HepG2 (cell line): ENCODE data around the gene HINT2. TPM values are rescaled to one million over a fixed set of nuclear protein-coding genes. Genes with fewer than 3 reads are reported as not detected.

Source experiments
- ETS1 ChIP-seq: sonication (generic); formaldehyde crosslinking; IDR thresholded peaks from 2 replicates; pipeline ENCODE4 v1.4.0; 2020; ENCODE audit warnings: missing genetic modification reagents
- HNF1A ChIP-seq, 2 experiments: sonication (generic) in 1 of 2; formaldehyde crosslinking in 1 of 2; IDR thresholded peaks; 2 replicates each; pipeline versions ENCODE4 v1.4.0 to v1.6.1; 2016 to 2020; ENCODE audit warnings: borderline replicate concordance in 1 of 2, low read depth in 1 of 2, mild to moderate bottlenecking in 1 of 2, missing genetic modification reagents in 1 of 2
- HNRNPH1 ChIP-seq: fragments of 200-400 bp; formaldehyde crosslinking; optimal IDR thresholded peaks from 2 replicates; pipeline ENCODE3; 2017; ENCODE audit warnings: mild to moderate bottlenecking, low read depth, low read length
- LBX2 ChIP-seq: sonication (generic); formaldehyde crosslinking; IDR thresholded peaks from 2 replicates; pipeline ENCODE4 v1.5.0; 2020; ENCODE audit warnings: missing genetic modification reagents, mild to moderate bottlenecking, borderline replicate concordance
- MAX ChIP-seq: IDR thresholded peaks from 2 replicates; pipeline ENCODE4 v1.6.1; 2012; ENCODE audit warnings: inconsistent platforms
- PHF5A ChIP-seq: IDR thresholded peaks from one replicate; pipeline ENCODE4 v1.6.1; 2018; ENCODE audit warnings: low read depth, missing genetic modification reagents; ENCODE audit not compliant: unreplicated experiment
- SOX13 ChIP-seq, 3 experiments: fragments of 450-650 bp in 1 of 3; sonication (generic) in 1 of 3; formaldehyde crosslinking in 1 of 3; IDR thresholded peaks in 2 of 3; conservative IDR thresholded peaks in 1 of 3; 2 replicates each; pipeline versions ENCODE4 v1.5.0 to v1.6.1; 2016 to 2020; ENCODE audit warnings: antibody characterized with exemption in 1 of 3, mild to moderate bottlenecking in 1 of 3, missing compliant biosample characterization in 1 of 3, missing genetic modification reagents in 1 of 3, moderate library complexity in 1 of 3
- ZNF343 ChIP-seq: sonication (generic); formaldehyde crosslinking; IDR thresholded peaks from 2 replicates; pipeline ENCODE4 v1.4.0; 2020; ENCODE audit warnings: mild to moderate bottlenecking, missing genetic modification reagents
- ZXDC ChIP-seq: sonication (generic); formaldehyde crosslinking; IDR thresholded peaks from 2 replicates; pipeline ENCODE4 v1.5.0; 2020; ENCODE audit warnings: mild to moderate bottlenecking, missing genetic modification reagents
- polyA plus RNA-seq, 8 experiments: library from polyadenylated mRNA; depleted of rRNA in 3 of 8; stranded (reverse) in 7 of 8; unstranded in 1 of 8; fragments of >200 nt; fragmentation: Illumina TruSeq in 4 of 8; extraction: Trizol in 4 of 8; gene quantifications; 2 replicates each; pipeline versions ENCODE4 v1.2.1 to v1.2.3, GENCODE V29; 2011 to 2016; ENCODE audit warnings: low read depth in 4 of 8, missing spikeins in 1 of 8, mixed read lengths in 1 of 8; ENCODE audit not compliant: insufficient read depth in 1 of 8
- total RNA-seq, 5 experiments: library from RNA; depleted of rRNA; stranded (reverse); fragments of >200 nt; fragmentation: Illumina TruSeq; extraction: Trizol; gene quantifications; 2 replicates each; pipeline ENCODE4 v1.2.3, GENCODE V29; 2016; ENCODE audit warnings: low read depth in 1 of 5

Gene HINT2
- total and polyA plus RNA-seq, 2 of the 13 experiments (the other 11 are each of a cell fraction or from before 2014, with no cell fraction given) = 37.9 to 56.2 TPM

GRCh38 chr9:35858458-35858857, 43.6 kb upstream of the HINT2 start (continued):
- TF ChIP-seq HNF1A (IDR thresholded peaks at IDR 0.05; ENCODE audit: low read depth) (no peak), HNF1A (CRISPR knock-in tag; IDR thresholded peaks at IDR 0.05; ENCODE audit: borderline replicate concordance) (no peak), PHF5A (no peak), ZXDC (CRISPR knock-in tag) (no peak), MAX (no peak), HNRNPH1 (no peak), ETS1 (CRISPR knock-in tag) (no peak), LBX2 (CRISPR knock-in tag) (no peak), ZNF343 (no peak), SOX13 (IDR thresholded peaks at IDR 0.05) (no peak), SOX13 (CRISPR knock-in tag; conservative IDR thresholded peaks at IDR 0.05 in 1 of 2, IDR thresholded peaks at IDR 0.05 in 1 of 2) (no peak)
